ENCODE measurements around the gene PTPRN2.

Gene PTPRN2

DNA sequence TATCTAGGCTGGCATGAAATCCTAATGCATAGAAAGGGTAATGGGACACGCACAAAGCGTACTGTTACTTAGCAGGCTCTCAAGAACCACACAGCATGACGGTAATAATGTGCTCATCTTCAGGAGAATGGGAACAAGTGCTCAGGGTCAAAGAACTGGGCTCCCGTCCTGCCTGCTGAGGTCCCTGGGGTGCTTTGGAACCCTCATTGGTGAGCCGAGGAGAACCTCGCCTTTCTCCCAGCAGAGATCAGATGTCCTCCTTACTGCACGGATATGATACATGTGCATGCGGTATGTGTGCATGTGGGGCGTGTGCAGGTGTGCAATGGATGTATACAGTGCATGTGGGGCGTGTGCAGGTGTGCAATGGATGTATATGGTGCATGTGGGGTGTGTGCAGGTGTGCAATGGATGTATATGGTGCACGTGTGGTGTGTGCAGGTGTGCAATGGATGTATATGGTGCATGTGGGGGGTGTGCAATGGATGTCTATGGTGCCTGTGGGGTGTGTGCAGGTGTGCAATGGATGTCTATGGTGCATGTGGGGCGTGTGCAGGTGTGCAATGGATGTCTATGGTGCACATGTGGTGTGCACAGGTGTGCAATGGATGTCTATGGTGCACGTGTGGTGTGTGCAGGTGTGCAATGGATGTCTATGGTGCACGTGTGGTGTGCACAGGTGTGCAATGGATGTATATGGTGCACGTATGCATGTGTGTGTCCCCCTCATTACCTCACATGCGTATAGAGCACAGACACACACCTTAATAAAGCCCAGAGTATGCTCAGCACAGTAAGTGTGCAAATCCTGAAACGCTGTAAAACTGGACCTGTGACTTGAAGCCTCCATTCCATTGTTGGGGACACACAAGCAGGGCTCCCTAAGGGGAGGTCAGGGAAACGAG lies 336.3 kb downstream of the PTPRN2 start:
- no peak for DNase-seq (ENCODE audit: low read depth, low spot score)
- ChIA-PET CTCF (no interaction called here), POLR2A (no interaction called here)
- H3K4me3 ChIP-seq (ENCODE audit: low read depth, low read length) = no peak overlapping the region
- TF ChIP-seq, protein P1, sequence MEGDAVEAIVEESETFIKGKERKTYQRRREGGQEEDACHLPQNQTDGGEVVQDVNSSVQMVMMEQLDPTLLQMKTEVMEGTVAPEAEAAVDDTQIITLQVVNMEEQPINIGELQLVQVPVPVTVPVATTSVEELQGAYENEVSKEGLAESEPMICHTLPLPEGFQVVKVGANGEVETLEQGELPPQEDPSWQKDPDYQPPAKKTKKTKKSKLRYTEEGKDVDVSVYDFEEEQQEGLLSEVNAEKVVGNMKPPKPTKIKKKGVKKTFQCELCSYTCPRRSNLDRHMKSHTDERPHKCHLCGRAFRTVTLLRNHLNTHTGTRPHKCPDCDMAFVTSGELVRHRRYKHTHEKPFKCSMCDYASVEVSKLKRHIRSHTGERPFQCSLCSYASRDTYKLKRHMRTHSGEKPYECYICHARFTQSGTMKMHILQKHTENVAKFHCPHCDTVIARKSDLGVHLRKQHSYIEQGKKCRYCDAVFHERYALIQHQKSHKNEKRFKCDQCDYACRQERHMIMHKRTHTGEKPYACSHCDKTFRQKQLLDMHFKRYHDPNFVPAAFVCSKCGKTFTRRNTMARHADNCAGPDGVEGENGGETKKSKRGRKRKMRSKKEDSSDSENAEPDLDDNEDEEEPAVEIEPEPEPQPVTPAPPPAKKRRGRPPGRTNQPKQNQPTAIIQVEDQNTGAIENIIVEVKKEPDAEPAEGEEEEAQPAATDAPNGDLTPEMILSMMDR (IDR thresholded peaks at IDR 0.05; ENCODE audit: insufficient read depth, low read length, missing control alignments) = no peak

GRCh38 chr7:158249692-158250091 lies 337.9 kb downstream of the PTPRN2 start:
- POLR2A ChIA-PET = no interaction called here
- no peak for DNase-seq (ENCODE audit: low read depth, low spot score)
- TF ChIP-seq, protein P1 (IDR thresholded peaks at IDR 0.05; ENCODE audit: insufficient read depth, low read length, missing control alignments) = no peak
- no peak overlapping the region for H3K4me3 ChIP-seq (ENCODE audit: low read depth, low read length)
- CTCF ChIA-PET = no interaction called here

DNA sequence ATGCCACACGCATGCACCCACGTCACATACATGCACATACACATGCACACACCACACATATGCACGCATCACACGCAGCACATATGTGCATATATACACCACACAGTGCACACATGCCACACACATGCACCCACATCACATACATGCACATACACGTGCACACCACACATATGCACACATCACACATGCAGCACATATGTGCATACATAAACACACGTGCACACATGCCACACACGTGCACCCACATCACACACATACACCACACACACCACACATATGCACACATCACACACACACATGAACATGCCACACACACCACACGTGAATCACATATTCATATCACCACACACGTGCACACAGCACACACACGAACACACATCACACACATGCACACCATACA lies 338.8 kb downstream of the PTPRN2 start:
- no peak overlapping the region for H3K4me3 ChIP-seq (ENCODE audit: low read depth, low read length)
- POLR2A ChIA-PET = no interaction called here
- CTCF ChIA-PET = no interaction called here
- TF ChIP-seq, protein P1 (IDR thresholded peaks at IDR 0.05; ENCODE audit: insufficient read depth, low read length, missing control alignments) = no peak
- DNase-seq (ENCODE audit: low read depth, low spot score) = no peak

- H3K4me3 ChIP-seq (ENCODE audit: low read depth, low read length) = no peak overlapping the region
- TF ChIP-seq, protein P1 (IDR thresholded peaks at IDR 0.05; ENCODE audit: insufficient read depth, low read length, missing control alignments) = no peak
- CTCF ChIA-PET = no interaction called here
- no peak for DNase-seq (ENCODE audit: low read depth, low spot score)
- POLR2A ChIA-PET = no interaction called here
These were observed 339.7 kb downstream of the PTPRN2 start for GRCh38 chr7:158247758-158248487.

DNA sequence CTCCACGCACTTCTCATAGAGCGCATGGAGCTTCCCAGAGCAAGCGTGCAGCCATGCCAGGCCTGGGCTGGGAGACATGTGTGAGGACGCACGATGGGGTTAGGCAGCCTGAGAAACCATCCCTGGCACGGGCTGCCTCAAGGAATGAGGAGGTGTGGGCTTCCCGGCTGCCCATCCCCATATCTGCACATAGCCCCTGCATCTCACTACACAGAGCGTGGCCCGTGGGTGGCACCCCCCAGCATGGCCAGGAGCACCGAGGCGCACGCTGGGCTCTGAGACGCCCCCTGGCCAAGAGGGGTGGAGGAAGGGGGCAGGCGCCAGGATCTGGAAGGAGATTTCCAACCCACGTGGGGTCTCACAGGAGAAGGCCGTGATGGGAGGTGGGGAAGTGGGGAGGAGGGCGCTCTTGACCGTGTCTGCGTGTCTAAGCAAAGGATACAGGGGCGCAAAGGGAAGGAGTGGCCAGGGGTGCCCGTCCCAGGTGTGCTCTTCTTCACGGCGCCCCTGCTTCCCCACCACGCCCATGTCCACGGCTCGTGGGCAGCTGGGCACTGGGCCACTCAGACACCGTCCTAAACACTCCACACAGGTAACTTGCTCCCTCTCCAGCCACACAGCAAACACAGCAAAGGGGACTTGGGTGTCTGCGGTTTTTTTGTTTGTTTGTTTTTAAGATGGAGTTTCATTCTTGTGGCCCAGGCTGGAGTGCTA lies 340.5 kb downstream of the PTPRN2 start:
- TF ChIP-seq, protein P1 (IDR thresholded peaks at IDR 0.05; ENCODE audit: insufficient read depth, low read length, missing control alignments) = no peak
- DNase-seq (ENCODE audit: low read depth, low spot score) = no peak
- ChIA-PET POLR2A (no interaction called here), CTCF (no interaction called here)
- H3K4me3 ChIP-seq (ENCODE audit: low read depth, low read length) = no peak overlapping the region

All from AG04449 (cell line).